HG02798 (cell line): ENCODE results near the gene AGPAT2.

Source experiments
- ATAC-seq: cut with Tn5 transposase; IDR thresholded peaks from one replicate; pipeline ENCODE4 v1.9.1; 2021; ENCODE audit warnings: mild to moderate bottlenecking; ENCODE audit not compliant: unreplicated experiment, poor library complexity

Gene AGPAT2

GRCh38 chr9:136686794-136687711, at the start of gene AGPAT2:
Gene AGPAT2 (minus strand): TSS chr9:136687457. CDS start chr9:136687357, 100 bp downstream.
- peak; percentile 61 for ATAC-seq

DNA sequence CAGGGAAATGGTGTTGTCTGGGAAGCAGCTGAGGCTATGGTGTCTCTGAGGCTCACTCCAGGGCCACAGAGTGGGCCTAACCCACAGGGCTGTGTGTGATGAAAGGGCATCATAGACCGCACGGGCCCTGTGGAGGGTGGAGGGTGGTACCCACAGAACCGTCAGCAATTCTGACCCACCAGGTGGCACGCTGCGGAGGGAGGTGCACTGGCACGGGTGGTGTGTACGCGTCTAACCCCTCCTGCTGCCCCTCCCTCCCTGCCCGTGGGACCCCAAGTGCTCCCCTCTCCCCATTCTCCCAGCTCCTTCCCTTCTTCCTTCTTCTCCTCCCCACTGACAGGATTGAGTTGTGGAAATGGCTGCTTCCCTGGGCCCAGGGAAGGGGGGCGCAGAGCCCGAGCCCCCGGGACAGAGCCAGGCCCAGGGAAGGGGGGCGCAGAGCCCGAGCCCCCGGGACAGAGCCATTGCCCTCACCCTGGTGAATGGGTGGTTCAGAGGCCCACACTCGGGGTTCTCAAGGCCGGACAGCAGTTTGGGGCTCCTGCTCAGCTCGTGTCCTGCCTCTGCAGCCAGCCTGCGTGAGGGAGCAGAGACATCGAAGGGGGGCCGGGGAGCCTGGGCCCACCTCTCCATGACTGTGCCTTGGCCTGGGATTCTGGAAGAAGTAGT, 48.7 kb upstream of the AGPAT2 start:
- ATAC-seq, result no peak

DNA sequence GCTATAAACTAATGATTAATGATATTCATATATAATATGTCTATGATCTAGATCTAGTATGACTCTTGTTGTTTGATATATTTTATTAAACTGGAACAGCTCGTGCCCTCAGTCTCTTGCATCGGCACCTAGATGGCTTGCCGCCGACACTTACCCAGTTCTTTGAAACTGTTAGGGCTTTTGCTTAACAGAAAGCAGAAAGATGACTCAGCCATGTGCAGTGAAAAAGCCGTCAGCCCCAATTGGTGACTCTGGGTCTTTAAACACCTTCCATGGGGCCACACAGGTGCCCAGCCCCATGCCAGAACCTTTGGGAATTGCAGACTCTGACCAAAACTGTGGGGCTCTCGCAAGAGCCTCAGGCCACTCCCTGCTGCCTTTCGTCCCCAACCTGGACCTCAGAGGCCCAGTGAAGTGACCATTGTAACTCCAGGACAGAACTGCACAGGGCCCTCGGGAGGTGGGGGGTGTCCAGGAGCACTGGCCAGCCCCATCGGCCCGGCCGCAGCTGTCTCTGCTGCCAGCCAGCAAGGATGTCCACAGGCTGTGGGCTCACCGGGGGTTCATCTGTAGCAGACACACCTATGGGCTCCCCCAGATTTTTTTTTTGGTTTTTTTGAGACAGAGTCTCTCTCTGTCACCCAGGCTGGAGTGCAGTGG, 47.7 kb upstream of the AGPAT2 start:
- ATAC-seq, result no peak

DNA sequence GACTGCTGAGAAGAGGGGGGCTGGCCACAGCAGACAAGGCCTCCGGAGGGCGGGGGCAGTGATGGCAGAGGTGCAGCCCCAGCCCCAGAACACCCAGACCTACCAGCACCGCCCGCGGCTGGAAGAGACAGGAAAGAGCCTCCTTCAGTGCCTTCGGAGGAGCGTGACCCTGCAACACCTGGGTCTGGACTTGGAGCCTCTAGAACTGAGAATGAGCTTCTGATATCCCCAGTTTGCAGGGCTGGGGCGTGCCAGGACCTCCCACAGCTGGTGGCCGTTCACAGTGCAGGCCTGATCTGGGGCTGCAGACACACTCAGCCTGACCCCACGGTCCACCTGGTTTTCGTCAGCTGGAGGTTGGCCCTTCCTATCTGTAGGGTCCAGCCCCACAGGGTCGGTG, 46.4 kb upstream of the AGPAT2 start:
- ATAC-seq, result no peak

DNA sequence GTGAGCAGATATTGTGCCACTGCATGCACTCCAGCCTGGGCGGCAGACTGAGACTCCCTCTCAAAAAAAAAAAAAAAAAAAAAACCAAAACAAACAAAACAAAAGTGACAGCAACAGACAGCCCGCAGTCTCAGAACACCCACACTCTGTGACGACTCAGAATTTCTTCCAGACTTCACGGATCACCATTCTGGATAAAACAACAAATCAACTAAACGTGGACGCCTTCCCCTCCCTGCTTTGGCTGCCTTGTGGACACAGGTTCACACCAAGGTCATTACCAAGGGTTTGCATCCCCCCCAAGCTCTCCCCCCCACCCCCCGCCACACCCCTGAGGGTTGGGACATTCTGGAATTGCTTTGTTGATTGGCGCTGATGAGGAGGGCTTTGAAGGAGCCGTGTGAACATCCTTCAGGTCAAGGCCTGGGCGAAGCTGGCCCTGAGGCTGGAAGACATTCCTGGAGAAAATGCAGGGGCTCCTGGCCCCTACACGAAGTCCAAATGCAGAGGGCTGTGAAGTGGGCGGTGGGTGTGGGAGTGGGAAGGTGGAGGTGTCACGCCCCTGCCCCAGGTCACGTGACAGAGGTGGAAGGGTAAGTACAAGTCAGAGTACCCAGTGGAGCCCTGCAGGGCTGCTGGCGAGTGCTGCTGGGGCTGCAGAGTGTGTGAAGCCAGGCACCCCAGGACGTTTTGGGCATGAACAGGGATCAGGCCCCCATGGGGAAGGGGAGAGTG, 45.4 kb upstream of the AGPAT2 start:
- no peak for ATAC-seq

GRCh38 chr9:136729926-136730325, 42.7 kb upstream of the AGPAT2 start:
- ATAC-seq, result no peak

DNA sequence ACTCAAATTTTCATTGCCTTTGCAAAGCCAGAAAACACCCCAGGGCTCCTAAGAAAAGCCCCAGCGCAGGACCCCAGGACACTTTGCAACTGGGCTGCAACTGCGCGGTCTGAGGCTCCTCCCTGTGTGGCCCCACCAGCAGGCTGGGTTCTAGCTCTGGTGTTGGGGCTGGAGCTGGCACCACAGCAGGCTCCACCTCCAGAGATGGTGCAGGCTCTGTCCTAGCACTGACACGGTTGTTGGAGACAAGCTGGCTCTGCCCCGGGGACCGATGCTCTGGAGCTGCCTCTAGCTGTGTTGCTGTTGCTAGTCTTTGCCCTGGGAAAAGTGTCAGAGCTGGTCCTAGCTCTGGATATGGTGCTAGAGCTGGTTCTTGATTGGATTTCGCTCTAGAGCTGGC, 41.9 kb upstream of the AGPAT2 start:
- ATAC-seq, result no peak

DNA sequence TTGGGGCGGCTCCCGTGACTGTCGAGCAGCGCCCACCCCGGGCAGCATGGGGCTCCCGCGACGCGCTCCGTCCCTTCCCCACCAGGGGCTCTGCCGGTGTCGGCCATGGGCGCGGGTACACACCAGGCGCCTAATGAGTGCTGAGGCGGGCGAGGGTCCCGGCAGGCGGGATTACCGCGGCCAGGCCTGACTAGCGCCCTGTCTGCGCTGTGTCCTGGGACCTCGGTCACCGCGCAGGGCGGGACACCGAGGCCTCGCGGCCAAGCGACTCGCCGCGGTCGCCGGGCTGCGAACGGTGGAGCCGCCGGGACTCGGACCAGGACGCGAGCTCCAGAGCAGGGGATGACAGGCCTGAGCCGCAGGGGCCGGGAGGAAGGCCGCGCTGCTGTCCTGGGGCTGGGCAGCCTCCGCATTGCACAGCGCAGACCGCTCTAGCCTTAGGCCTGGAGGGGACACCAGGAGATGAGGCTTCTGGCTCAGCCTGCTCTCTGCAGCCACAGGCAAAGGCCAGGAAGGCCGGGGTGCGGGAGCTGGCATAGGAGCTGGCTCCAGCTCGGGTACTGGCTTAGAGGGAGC, 41.4 kb upstream of the AGPAT2 start:
- ATAC-seq, result peak; percentile 16

DNA sequence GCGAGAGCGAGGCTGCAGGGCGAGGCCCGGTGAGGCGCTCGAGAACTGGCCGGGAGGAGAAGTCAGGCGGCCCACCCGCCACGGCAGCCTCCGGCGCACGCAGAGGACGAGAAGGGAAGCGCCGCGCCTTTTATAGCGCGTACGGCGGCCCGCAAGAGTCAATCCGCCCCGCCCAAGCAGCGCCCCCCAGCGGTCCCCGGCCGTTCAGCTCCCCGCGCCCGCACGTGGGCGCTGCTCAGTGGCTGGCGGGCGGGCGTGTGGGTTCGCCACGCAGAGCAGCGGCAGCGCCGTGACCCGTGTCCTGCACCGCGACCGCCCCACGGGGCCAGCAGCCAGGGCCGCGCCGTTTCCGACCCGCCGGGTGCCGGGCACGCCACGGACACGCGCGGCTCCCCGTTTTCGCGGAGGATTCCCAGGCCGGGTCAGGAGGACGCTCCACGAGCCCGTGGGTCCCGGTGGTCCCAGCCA, 40.9 kb upstream of the AGPAT2 start:
- ATAC-seq, result peak; percentile 79

GRCh38 chr9:136726631-136727191, 39.5 kb upstream of the AGPAT2 start:
- ATAC-seq, result no peak

DNA sequence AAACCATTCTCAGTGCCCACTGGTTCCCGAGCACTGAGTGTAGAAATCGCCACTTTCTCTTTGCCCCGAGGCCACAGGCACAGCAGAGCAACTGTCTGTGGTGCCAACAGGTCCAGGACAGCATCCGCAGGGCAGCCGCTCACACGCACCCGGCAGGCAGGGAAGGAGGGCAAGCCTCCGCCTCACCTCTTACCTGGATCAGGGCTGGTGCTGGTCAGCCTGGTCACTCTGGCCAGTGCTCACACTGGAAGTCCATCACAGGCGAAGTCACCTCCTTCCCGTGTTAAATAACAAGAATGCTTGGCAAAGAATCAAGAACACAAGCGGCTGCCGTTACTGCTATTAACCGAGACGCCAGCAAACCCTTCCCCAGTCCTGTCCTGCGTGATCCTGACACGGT, 38.9 kb upstream of the AGPAT2 start:
- ATAC-seq, result no peak

DNA sequence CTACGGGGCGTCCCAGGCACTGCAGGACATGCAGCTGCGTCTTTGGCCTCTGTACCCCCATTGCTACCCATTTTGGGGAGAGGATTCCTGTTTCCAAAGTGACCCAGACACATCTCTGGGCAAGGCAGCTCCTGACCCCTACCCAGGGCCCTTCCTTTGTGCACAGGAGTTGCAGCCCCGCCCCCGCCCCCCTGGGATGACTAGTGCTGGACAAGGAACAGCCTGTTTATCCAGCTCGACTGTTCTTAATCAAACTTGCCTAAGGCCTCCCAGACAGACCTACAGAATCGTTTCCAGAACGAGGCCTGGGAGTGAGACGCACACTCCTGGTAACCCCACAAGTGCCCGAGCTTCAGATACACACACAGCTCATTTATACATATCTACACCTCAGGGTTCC, 38.4 kb upstream of the AGPAT2 start:
- ATAC-seq, result no peak

DNA sequence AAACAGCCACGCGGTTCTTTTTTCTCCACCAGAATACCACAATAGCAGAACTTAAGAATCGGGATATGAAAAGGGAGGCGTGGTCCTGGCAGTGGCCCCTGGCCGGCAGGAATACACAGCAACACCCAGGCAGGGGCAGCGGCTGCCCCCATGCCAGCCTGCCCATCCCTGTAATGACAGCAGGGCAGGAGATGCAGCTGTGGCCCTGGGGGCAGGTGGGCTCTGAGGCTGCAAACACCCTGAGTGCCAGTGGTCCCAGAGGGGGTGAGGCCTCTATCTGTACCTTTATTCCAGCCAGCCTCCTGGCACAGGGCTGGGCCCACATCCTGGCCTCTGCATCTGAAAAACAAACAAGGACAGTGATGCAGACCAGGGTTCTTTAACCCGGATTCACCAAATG, 37.5 kb upstream of the AGPAT2 start:
- ATAC-seq, result no peak

DNA sequence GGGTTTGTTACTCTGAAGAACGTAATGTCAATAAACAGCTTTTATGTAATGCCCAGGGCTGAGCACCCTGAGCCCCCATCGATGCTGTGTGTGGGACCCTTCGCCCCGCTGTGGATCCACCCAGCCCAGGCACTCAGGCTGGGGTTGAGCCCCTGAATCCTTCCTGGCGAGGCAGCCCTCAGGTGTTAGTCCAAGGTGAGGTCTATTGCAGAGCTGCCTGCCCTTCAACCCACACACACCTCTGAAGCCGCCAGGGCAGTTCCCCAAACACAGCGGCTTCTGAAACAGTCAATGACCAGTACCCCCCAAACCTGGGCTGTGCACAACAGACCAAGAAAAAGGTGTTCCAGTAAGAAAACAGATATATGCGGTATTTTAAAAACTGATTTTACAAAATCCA, 36.7 kb upstream of the AGPAT2 start:
- ATAC-seq, result no peak

DNA sequence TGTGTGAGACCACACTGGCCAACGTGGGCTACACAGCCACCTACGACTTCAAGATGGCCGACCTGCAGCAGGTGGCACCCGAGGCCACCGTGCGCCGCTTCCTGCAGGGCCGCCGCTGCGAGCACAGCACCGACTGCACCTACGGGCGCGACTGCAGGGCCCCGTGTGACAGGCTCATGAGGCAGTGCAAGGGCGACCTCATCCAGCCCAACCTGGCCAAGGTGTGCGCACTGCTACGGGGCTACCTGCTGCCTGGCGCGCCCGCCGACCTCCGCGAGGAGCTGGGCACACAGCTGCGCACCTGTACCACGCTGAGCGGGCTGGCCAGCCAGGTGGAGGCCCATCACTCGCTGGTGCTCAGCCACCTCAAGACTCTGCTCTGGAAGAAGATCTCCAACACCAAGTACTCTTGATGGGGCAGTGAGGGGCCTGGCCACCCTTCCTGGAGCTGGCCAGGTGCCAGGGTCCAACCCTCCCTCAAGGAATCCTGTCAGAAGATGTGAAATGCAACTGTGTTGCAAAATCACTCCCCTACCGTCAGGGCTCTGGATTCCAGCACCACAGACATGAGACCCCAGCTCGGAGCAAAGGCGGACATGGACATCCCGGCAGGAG, 36.2 kb upstream of the AGPAT2 start:
- ATAC-seq, result no peak

DNA sequence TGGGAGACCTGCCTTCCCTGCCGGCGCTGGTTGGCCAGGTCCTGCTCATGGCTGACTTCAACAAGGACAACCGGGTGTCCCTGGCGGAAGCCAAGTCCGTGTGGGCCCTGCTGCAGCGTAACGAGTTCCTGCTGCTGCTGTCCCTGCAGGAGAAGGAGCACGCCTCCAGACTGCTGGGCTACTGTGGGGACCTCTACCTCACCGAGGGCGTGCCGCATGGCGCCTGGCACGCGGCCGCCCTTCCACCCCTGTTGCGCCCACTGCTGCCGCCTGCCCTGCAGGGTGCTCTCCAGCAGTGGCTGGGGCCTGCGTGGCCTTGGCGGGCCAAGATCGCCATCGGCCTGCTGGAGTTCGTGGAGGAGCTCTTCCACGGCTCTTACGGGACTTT, 35.7 kb upstream of the AGPAT2 start:
- ATAC-seq, result no peak

DNA sequence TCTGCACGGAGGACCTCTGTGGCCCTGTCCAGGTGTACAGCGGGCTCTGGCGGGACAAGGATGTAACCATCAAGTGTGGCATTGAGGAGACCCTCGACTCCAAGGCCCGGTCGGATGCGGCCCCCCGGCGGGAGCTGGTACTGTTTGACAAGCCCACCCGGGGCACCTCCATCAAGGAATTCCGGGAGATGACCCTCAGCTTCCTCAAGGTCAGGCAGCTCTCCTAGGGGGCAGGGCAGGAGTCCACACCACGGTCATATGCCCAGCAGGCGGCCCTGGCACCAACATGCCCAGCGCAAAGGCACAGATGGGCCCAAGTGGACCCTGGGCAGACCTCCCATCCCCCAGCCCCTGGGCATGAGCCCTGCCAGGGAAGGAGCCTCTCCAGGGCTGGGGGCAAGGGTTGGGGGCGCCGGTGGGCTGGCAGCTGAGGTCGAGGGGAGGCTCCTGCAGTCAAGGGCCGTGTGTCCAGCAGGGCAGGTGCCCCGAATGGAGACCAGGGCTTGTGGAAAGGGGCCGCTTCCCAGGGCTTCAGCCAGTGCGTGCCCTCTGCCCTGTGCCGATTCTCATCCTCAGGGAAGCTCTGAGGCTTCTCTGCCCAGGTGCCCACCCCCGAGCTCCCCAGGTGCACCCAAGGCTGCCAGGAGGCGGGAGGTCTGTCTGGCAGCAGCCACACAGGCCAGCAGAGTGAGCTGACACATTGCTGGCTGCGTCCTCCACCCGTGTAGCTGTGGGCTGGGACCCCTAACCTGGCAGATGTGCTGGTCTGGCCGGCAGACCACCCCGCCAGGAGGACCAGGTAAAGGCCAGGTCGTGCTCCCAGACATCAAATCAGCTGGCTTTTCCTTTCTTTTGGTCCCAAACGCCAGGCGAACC, 35.1 kb upstream of the AGPAT2 start:
- no peak for ATAC-seq

- no peak for ATAC-seq
Measured at GRCh38 chr9:136721339-136722092, 34.3 kb upstream of the AGPAT2 start.
